Ovary (tissue), 9 donors: Measurements from ENCODE around the gene UGT1A10. TPM values are rescaled to one million over a fixed set of nuclear protein-coding genes. Genes with fewer than 3 reads are reported as not detected.

Experiments used
- DNase-seq, 5 donors: peaks; one replicate each; pipeline ENCODE4 v3.0.0-alpha.2; 2019 to 2020
- H3K27ac ChIP-seq, 2 donors: fragments of 200-600 bp; one replicate each; pipeline versions ENCODE4 v1.5.1 to v1.8.0; 2019 to 2022
- H3K27me3 ChIP-seq: fragments of 200-600 bp; one replicate; pipeline ENCODE4 v1.8.0; 2022
- H3K36me3 ChIP-seq: fragments of 200-600 bp; sonication (generic); one replicate; pipeline ENCODE4 v1.5.1; 2019
- H3K4me1 ChIP-seq: one replicate; pipeline ENCODE4 v1.8.1; 2013; ENCODE audit warnings: mild to moderate bottlenecking, moderate library complexity; ENCODE audit not compliant: insufficient read depth
- H3K4me3 ChIP-seq: fragments of 200-600 bp; sonication (generic); one replicate; pipeline ENCODE4 v1.5.1; 2017
- H3K9me3 ChIP-seq, 2 donors: fragments of 200-600 bp in 1 of 2; sonication (generic) in 1 of 2; one replicate each; pipeline versions ENCODE4 v1.5.1 to v1.8.1; 2013 to 2019; ENCODE audit warnings: mild to moderate bottlenecking in 1 of 2, moderate library complexity in 1 of 2
- CTCF ChIP-seq, 3 donors: fragments of 450-650 bp in 2 of 3; fragments of 200-600 bp in 1 of 3; IDR thresholded peaks; one replicate each; pipeline versions ENCODE4 v1.5.1 to v1.8.0; 2016 to 2022; ENCODE audit warnings: antibody characterized with exemption in 3 of 3, mild to moderate bottlenecking in 1 of 3
- EP300 ChIP-seq: sonication (generic); formaldehyde crosslinking; IDR thresholded peaks from one replicate; pipeline ENCODE4 v1.6.1; 2017; ENCODE audit warnings: antibody characterized with exemption
- POLR2A ChIP-seq: fragments of 450-650 bp; IDR thresholded peaks from one replicate; pipeline ENCODE4 v1.6.1; 2017; ENCODE audit warnings: antibody characterized with exemption, mild to moderate bottlenecking, moderate library complexity
- WGBS, 3 donors: extraction: QIAGEN DNeasy Blood & Tissue Kit in 1 of 3; methylation state at CpG; one replicate each; pipeline versions ENCODE4 v1.1.5 to v1.1.7; 2013 to 2017; 5-methylcytosine and 5-hydroxymethylcytosine counted together
- intact Hi-C, 4 donors: fragments of 100-400 bp; cut with DNase I; formaldehyde crosslinking; loops; one replicate each; pipeline versions ENCODE4 v1.11.0 to v1.15.1; 2022 to 2023
- polyA plus RNA-seq, 2 donors: library from polyadenylated mRNA; stranded (reverse); fragments of 200-250 nt in 1 of 2; fragments of 350-450 nt in 1 of 2; fragmentation: Illumina TruSeq in 1 of 2; extraction: RNeasy Lipid Tissue Mini Kit (QIAGEN cat#74804) in 1 of 2; gene quantifications; one replicate each; pipeline ENCODE4 v1.2.3, GENCODE V29; 2013 to 2014
- total RNA-seq, 7 donors: library from RNA; depleted of rRNA in 2 of 7; stranded (reverse); fragments of >200 nt in 2 of 7; fragmentation: NEBNext Ultra II Directional in 3 of 7; extraction: Animal tissue kit (Norgen Biotek cat#: 25700) in 3 of 7; gene quantifications; one replicate each; pipeline versions ENCODE4 v1.1.0 to v1.2.4, GENCODE V29; 2016 to 2023
- donor health status: DM: no; HTN: no; CAD: no; lungs with moderate emphysema.
- donor health status: DM: no; HTN: no; CAD: no.
- donor health status: Bipolar disorder and iron deficiency.
- donor health status: DM: yes; HTN: yes; CAD: no.
- donor health status: DM: no; HTN: no; CAD: no.
- donor health status: DM: yes; HTN: yes; CAD: no.

The UGT1A10 gene
- total and polyA plus RNA-seq, 9 donors, result not detected

GRCh38 chr2:233811087-233811486 lies 174.8 kb downstream of the UGT1A10 start:
- no peaks in the 10 kb centered on the region for H3K4me1 ChIP-seq
- WGBS, 3 donors, result 60 to 67% (median 61%) methylated on average over 4 of the region's 4 CpGs
- no peaks in the 10 kb centered on the region for H3K36me3 ChIP-seq
- no peaks in the 10 kb centered on the region for H3K9me3 ChIP-seq
- intact Hi-C loops, result no loop called here
- no peaks in the 10 kb centered on the region for H3K27me3 ChIP-seq
- TF ChIP-seq CTCF (IDR thresholded peaks at IDR 0.05) (no peak), EP300 (no peak), POLR2A (no peak)
- no peak overlapping the region for H3K27ac ChIP-seq
- no peak overlapping the region for H3K4me3 ChIP-seq
- peak in 1 of 5 donors; percentile 11 for DNase-seq

DNA sequence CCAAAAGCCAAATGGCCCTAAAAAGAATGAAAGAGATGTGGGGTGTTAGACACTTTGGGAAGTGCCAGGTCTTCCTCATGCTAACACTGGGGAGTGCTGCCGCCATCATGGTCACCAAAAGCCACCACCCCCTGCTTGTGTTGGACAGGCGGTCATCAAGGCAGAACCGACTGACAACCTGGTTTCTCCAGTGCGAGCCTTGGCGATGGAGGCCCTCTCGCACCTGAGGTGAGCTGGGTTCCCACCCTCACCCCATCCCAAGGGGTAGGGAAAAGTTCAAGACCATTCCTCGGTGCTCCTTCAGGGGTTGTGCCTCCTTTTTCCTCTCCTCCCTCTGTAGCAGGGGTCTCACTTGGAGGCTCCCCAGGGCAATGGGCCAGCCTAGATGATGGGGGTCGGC lies 175.5 kb downstream of the UGT1A10 start:
- Histone ChIP-seq H3K27me3 (no peaks in the 10 kb centered on the region), H3K4me3 (no peak overlapping the region), H3K36me3 (no peaks in the 10 kb centered on the region), H3K4me1 (no peaks in the 10 kb centered on the region), H3K27ac (no peak overlapping the region), H3K9me3 (no peaks in the 10 kb centered on the region)
- intact Hi-C loops, result no loop called here
- TF ChIP-seq POLR2A (no peak), EP300 (no peak), CTCF (IDR thresholded peaks at IDR 0.05) (no peak)
- 82 to 89% (median 85%) methylated on average over 8 of the region's 8 CpGs for WGBS, 3 donors
- peak in 1 of 5 donors; percentile 5 for DNase-seq

- intact Hi-C loops, result no loop called here
- Histone ChIP-seq H3K27ac (no peak overlapping the region), H3K9me3 (no peaks in the 10 kb centered on the region), H3K4me3 (no peak overlapping the region), H3K27me3 (no peaks in the 10 kb centered on the region), H3K36me3 (no peaks in the 10 kb centered on the region), H3K4me1 (no peaks in the 10 kb centered on the region)
- DNase-seq, result peak in 1 of 5 donors; percentile 2
- WGBS, 3 donors, result 56 to 66% (median 56%) methylated on average over 3 of the region's 3 CpGs
- no peak for TF ChIP-seq POLR2A
- TF ChIP-seq CTCF (IDR thresholded peaks at IDR 0.05), result no peak
- TF ChIP-seq EP300, result no peak
Observed at GRCh38 chr2:233813236-233814055, 177.2 kb downstream of the UGT1A10 start.

- H3K36me3 ChIP-seq, result no peaks in the 10 kb centered on the region
- peak in 1 of 5 donors; percentile 2 for DNase-seq
- intact Hi-C loops, result no loop called here
- H3K27me3 ChIP-seq, result no peaks in the 10 kb centered on the region
- no peaks in the 10 kb centered on the region for H3K4me1 ChIP-seq
- no peak overlapping the region for H3K27ac ChIP-seq
- 57 to 66% (median 61%) methylated on average over 2 of the region's 2 CpGs for WGBS, 3 donors
- no peak overlapping the region for H3K4me3 ChIP-seq
- H3K9me3 ChIP-seq, result no peaks in the 10 kb centered on the region
- no peak for TF ChIP-seq POLR2A
- TF ChIP-seq EP300, result no peak
- no peak for TF ChIP-seq CTCF (IDR thresholded peaks at IDR 0.05)
Observed at GRCh38 chr2:233814056-233814835, 178.0 kb downstream of the UGT1A10 start.
